RWPE1 (cell line): ENCODE data around the gene C1orf21.

Experiments
- CTCF ChIA-PET: fragments of 350-600 bp; sonication (Branson Sonifier 250); formaldehyde crosslinking; extraction: SDS; loops from one replicate; lab custom pipeline; 2021; lab: Yijun Ruan, JAX
- POLR2A ChIA-PET: fragments of 400-600 bp; formaldehyde crosslinking; extraction: SDS; loops from one replicate; lab custom pipeline; 2020; ENCODE audit warnings: antibody characterized with exemption; ENCODE audit not compliant: low non-redundant PET; lab: Yijun Ruan, JAX
- DNase-seq: peaks from one replicate; pipeline ENCODE4 v3.0.0; 2012; ENCODE audit warnings: low spot score
- H3K27ac ChIP-seq: fragments of 450-650 bp; 2 replicates; pipeline ENCODE4 v1.5.1; 2017
- CTCF ChIP-seq: fragments of 450-650 bp; conservative IDR thresholded peaks from 2 replicates; pipeline ENCODE4 v1.5.1; 2017; ENCODE audit warnings: low read depth, mild to moderate bottlenecking

C1orf21 gene

DNA sequence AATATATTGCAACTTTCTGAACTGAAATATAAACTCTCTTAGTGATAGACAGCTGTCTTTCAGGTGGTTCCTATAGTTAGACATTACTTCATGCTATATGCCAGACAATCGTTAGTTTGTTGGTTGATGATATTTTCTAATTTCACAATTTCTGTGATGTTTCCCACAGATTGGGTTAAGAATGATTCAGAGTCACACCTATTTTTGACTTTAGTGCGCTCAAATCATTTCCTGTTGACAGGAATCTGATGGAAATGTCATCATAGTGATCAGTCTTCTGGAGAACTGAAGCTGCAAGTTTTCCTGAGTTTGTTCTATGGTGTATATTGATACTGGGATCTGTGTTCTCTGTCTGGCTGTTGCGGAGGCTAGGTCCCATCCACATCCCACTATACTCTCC, 119.7 kb downstream of the C1orf21 start:
- DNase-seq = no peak
- POLR2A ChIA-PET = no interaction called here
- H3K27ac ChIP-seq = no peak overlapping the region
- no peak for TF ChIP-seq CTCF
- CTCF ChIA-PET = no interaction called here

GRCh38 chr1:184507165-184507564, 120.3 kb downstream of the C1orf21 start:
- no peak for TF ChIP-seq CTCF
- CTCF ChIA-PET = no interaction called here
- H3K27ac ChIP-seq = no peak overlapping the region
- DNase-seq = no peak
- POLR2A ChIA-PET = no interaction called here

DNA sequence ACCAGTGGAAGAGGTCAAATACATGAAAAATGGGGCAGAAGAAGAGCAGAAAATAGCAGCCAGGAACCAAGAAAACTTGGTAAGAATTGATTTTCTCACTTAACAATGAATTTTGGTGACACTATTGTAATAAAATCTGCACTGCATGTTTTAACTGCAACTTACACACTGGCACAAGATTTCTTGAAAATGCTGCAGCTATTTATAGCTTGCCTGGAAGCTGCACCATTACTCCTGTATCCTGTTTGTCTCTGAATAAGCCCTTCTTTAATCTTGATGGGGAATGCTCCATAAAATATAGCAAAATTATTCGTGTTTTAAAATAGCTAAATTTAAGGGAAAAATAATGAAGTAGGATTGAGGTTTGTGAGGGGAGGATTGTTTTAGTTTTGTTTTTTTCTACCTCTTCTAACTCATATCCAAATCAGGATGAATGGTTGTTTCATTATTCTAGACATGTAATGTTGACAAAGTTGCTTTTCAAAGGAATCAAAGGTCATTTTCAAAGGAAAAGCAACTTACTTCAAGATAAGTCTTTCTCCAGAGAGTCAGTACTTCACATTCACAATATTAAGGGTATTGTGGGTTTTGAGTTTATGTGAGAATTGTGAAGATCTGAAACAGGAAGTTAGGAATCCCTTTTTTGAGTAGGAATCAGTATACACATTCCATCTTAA, 120.9 kb downstream of the C1orf21 start:
- DNase-seq = no peak
- TF ChIP-seq CTCF = no peak
- CTCF ChIA-PET = no interaction called here
- no peak overlapping the region for H3K27ac ChIP-seq
- POLR2A ChIA-PET = no interaction called here

DNA sequence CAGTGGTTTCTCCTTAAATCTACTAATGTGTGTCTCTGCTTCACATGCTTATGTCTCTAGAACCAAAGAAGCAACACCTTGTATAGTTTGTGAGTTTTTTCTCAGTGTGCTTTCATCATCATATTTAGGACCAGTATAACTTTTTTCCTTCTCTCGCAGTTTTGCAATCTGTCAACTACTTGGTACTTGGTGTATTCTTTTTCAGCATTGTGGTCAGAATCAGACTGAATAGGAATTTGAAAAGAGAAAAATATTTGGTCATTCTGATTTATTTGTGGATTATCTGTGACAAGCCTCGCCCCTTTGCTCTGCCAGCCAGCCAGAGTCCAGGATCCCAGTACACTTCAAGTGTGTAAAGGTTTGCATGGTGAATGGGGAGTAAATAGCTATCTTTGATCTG, 122.3 kb downstream of the C1orf21 start:
- DNase-seq = no peak
- no peak for TF ChIP-seq CTCF
- H3K27ac ChIP-seq = no peak overlapping the region
- CTCF ChIA-PET = interaction anchor here (0.6 kb wide), 1 partner anchor 26 kb away, joined by 5 read pairs; no protein-coding TSS in a partner anchor
- POLR2A ChIA-PET = no interaction called here

- ChIA-PET CTCF (no interaction called here), POLR2A (no interaction called here)
- H3K27ac ChIP-seq = no peak overlapping the region
- DNase-seq = no peak
- TF ChIP-seq CTCF = no peak
These were observed 123.3 kb downstream of the C1orf21 start for GRCh38 chr1:184510110-184510509.

- POLR2A ChIA-PET = no interaction called here
- no peak for TF ChIP-seq CTCF
- DNase-seq = no peak
- CTCF ChIA-PET = interaction anchor here (1.0 kb wide), 1 partner anchor 151 kb away, joined by 4 read pairs; no protein-coding TSS in a partner anchor
- H3K27ac ChIP-seq = no peak overlapping the region
These were observed 125.9 kb downstream of the C1orf21 start for GRCh38 chr1:184512724-184513123.
